Sigmoid colon (tissue), 7 donors: ENCODE data around the gene GTF3C1. TPM values are rescaled to one million over a fixed set of nuclear protein-coding genes. Genes with fewer than 3 reads are reported as not detected.

Source experiments
- DNase-seq: peaks from one replicate; pipeline ENCODE4 v3.0.0-alpha.2; 2019
- H3K27ac ChIP-seq, 4 donors: fragments of 200-600 bp; sonication (generic); one replicate each; pipeline ENCODE4 v1.5.1; 2016 to 2019; ENCODE audit warnings: mild to moderate bottlenecking in 1 of 4
- H3K27me3 ChIP-seq, 3 donors: fragments of 200-600 bp; sonication (generic); one replicate each; pipeline ENCODE4 v1.5.1; 2019; ENCODE audit warnings: mild to moderate bottlenecking in 1 of 3
- H3K36me3 ChIP-seq, 4 donors: fragments of 200-600 bp; sonication (generic); one replicate each; pipeline ENCODE4 v1.5.1; 2016 to 2019
- H3K4me1 ChIP-seq, 4 donors: fragments of 200-600 bp; sonication (generic); one replicate each; pipeline ENCODE4 v1.5.1; 2017 to 2019
- H3K4me3 ChIP-seq, 4 donors: fragments of 200-600 bp; sonication (generic); one replicate each; pipeline ENCODE4 v1.5.1; 2017 to 2019; ENCODE audit warnings: mild to moderate bottlenecking in 2 of 4, moderate library complexity in 1 of 4
- H3K9me3 ChIP-seq, 4 donors: fragments of 200-600 bp in 3 of 4; sonication (generic) in 3 of 4; one replicate each; pipeline versions ENCODE4 v1.5.1 to v1.6.1; 2013 to 2019
- EP300 ChIP-seq, 4 donors: sonication (generic); formaldehyde crosslinking; IDR thresholded peaks; one replicate each; pipeline ENCODE4 v1.6.1; 2017; ENCODE audit warnings: antibody characterized with exemption in 4 of 4
- POLR2A ChIP-seq, 2 donors: fragments of 450-650 bp; IDR thresholded peaks; one replicate each; pipeline ENCODE4 v1.6.1; 2016; ENCODE audit warnings: antibody characterized with exemption in 2 of 2, mild to moderate bottlenecking in 2 of 2, moderate library complexity in 2 of 2
- POLR2AphosphoS5 ChIP-seq, 4 donors: sonication (generic); formaldehyde crosslinking; IDR thresholded peaks; one replicate each; pipeline ENCODE4 v1.6.1; 2017; ENCODE audit warnings: antibody characterized with exemption in 4 of 4
- WGBS, 2 donors: extraction: QIAGEN DNeasy Blood & Tissue Kit; methylation state at CpG; one replicate each; pipeline ENCODE4 v1.1.7; 2013; 5-methylcytosine and 5-hydroxymethylcytosine counted together
- intact Hi-C: fragments of 100-400 bp; cut with DNase I; formaldehyde crosslinking; loops from one replicate; pipeline ENCODE4 v1.15.1; 2023
- polyA plus RNA-seq, 3 donors: library from polyadenylated mRNA; stranded (reverse); fragments of 200-250 nt; gene quantifications; one replicate each; pipeline ENCODE4 v1.2.3, GENCODE V29; 2013
- total RNA-seq, 4 donors: library from RNA; depleted of rRNA; stranded (reverse); fragments of >200 nt; gene quantifications; one replicate each; pipeline ENCODE4 v1.1.0, GENCODE V29; 2016
- TF ChIP-seq, protein P1 (sequence below), 4 experiments: fragments of 450-650 bp in 3 of 4; fragments of 200-600 bp in 1 of 4; IDR thresholded peaks; one replicate each; pipeline ENCODE4 v1.5.1; 2016 to 2019; ENCODE audit warnings: antibody characterized with exemption in 4 of 4, mild to moderate bottlenecking in 3 of 4, moderate library complexity in 2 of 4
- donor health status: healthy with polysubstance abuse.
- donor health status: Bipolar disorder and iron deficiency.
- donor health status: healthy.

Gene GTF3C1
- total and polyA plus RNA-seq, 7 donors, result 9.0 to 74.2 (median 37.5) TPM

DNA sequence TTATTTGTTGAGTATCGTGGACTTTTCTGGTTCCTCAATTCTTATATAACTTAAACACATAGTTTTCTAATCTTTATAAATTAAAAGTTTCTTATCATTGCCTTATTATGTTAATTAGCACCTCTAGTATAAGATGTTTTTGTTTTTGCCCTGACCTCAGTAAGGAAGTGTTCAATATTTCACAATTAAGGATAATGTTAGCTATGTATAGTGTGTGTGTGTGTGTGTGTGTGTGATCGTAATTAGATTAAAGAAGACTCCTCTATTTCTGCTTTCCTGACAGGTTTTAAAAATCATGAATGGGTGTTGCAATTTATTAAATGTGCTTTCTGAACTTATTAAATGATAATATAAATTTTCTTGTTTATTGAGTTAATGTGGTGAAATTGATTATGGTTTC, 135.8 kb downstream of the GTF3C1 start:
- no peak for TF ChIP-seq POLR2AphosphoS5 (IDR thresholded peaks at IDR 0.05)
- no peak for TF ChIP-seq EP300 (IDR thresholded peaks at IDR 0.05)
- TF ChIP-seq POLR2A (IDR thresholded peaks at IDR 0.05), result no peak
- TF ChIP-seq, protein P1, sequence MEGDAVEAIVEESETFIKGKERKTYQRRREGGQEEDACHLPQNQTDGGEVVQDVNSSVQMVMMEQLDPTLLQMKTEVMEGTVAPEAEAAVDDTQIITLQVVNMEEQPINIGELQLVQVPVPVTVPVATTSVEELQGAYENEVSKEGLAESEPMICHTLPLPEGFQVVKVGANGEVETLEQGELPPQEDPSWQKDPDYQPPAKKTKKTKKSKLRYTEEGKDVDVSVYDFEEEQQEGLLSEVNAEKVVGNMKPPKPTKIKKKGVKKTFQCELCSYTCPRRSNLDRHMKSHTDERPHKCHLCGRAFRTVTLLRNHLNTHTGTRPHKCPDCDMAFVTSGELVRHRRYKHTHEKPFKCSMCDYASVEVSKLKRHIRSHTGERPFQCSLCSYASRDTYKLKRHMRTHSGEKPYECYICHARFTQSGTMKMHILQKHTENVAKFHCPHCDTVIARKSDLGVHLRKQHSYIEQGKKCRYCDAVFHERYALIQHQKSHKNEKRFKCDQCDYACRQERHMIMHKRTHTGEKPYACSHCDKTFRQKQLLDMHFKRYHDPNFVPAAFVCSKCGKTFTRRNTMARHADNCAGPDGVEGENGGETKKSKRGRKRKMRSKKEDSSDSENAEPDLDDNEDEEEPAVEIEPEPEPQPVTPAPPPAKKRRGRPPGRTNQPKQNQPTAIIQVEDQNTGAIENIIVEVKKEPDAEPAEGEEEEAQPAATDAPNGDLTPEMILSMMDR (IDR thresholded peaks at IDR 0.05), result no peak
- Histone ChIP-seq H3K27ac (no peak overlapping the region), H3K4me1 (no peaks in the 10 kb centered on the region), H3K9me3 (no peaks in the 10 kb centered on the region), H3K4me3 (no peak overlapping the region), H3K36me3 (no peaks in the 10 kb centered on the region), H3K27me3 (no peaks in the 10 kb centered on the region)
- intact Hi-C loops, result no loop called here
- DNase-seq, result no peak
- WGBS, 2 donors, result 82 to 88% methylated on average over 2 of the region's 2 CpGs

DNA sequence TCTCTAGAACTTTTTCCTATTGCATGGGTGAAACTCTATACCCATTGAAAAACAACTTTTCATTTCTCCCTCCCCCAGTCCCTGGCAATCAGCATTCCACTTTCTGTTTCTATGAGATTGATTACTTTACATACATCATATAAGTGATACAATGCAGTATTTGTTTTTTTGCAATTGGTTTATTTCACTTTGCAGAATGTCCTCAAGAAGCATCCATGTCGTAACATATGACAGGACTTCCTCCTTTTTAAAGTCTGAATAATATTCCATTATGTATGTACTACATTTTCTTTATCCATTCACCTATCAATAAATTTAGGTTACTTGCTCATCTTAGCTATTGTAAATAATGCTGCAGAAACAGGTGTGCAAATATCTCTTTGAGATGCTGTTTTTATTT, 139.0 kb downstream of the GTF3C1 start:
- H3K27ac ChIP-seq, result no peak overlapping the region
- intact Hi-C loops, result no loop called here
- WGBS, 2 donors, result 55 to 83% methylated on average over 1 of the region's 1 CpG
- no peaks in the 10 kb centered on the region for H3K4me1 ChIP-seq
- no peak overlapping the region for H3K4me3 ChIP-seq
- H3K36me3 ChIP-seq, result no peaks in the 10 kb centered on the region
- H3K27me3 ChIP-seq, result peaks cover 0 to 13% (median 0%) of the 10 kb centered on the region in 3 donors
- no peak for DNase-seq
- TF ChIP-seq EP300 (IDR thresholded peaks at IDR 0.05) (no peak), POLR2AphosphoS5 (IDR thresholded peaks at IDR 0.05) (no peak), POLR2A (IDR thresholded peaks at IDR 0.05) (no peak)
- TF ChIP-seq, protein P1 (IDR thresholded peaks at IDR 0.05), result no peak
- no peaks in the 10 kb centered on the region for H3K9me3 ChIP-seq

Other genes with a start within 250 kb of the GTF3C1 start
- 100 to 1,000 TPM in 2 of 4 donors, 10 to 100 TPM in 2; 54.6 to 177 (median 102) TPM for gene IL4R, start 235.9 kb downstream of the GTF3C1 start, total RNA-seq
- gene IL4R, start 235.9 kb downstream of the GTF3C1 start, polyA plus RNA-seq, result 100 to 1,000 TPM in 1 of 3 donors, 10 to 100 TPM in 2; 16.9 to 105 (median 19.8) TPM
- gene IL21R, start 147.7 kb downstream of the GTF3C1 start, total RNA-seq, result under 1 TPM in 2 of 4 donors, not detected in 2; 0.27 to 0.28 TPM
- 1 to 10 TPM in 1 of 3 donors, under 1 TPM in 2; under 0.01 to 7.9 (median 0.23) TPM for gene IL21R, start 147.7 kb downstream of the GTF3C1 start, polyA plus RNA-seq
- gene KATNIP, start 231 bp upstream of the GTF3C1 start, total RNA-seq, result 10 to 100 TPM; 12.8 to 31.9 (median 16.2) TPM
- gene KATNIP, start 231 bp upstream of the GTF3C1 start, polyA plus RNA-seq, result 10 to 100 TPM in 1 of 3 donors, 1 to 10 TPM in 2; 6.7 to 19.7 (median 7.2) TPM